Measurements from ENCODE around the gene HAGHL.

DNA sequence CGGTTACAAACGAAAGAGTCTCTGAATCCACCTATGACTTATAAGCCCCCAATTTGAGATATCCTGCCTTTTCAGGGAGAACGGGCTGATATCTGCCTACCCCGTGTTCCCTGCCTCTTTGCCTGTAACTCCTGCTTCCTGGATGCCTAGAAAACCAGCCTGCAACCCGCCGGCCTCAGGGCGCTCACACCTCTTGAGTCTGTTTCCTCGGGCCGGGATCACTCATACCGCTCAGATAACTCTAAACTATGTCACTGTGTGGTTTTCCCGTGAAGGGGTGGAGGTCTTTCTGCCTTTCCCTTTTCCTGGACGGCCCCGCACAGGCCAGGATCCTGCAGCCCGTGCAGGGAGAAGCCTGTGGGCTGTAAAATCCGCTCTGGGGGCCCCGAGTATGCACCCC is 50.9 kb downstream of the HAGHL start:
- no peak for TF ChIP-seq POLR2A (IDR thresholded peaks at IDR 0.05)
- TF ChIP-seq, protein P1, sequence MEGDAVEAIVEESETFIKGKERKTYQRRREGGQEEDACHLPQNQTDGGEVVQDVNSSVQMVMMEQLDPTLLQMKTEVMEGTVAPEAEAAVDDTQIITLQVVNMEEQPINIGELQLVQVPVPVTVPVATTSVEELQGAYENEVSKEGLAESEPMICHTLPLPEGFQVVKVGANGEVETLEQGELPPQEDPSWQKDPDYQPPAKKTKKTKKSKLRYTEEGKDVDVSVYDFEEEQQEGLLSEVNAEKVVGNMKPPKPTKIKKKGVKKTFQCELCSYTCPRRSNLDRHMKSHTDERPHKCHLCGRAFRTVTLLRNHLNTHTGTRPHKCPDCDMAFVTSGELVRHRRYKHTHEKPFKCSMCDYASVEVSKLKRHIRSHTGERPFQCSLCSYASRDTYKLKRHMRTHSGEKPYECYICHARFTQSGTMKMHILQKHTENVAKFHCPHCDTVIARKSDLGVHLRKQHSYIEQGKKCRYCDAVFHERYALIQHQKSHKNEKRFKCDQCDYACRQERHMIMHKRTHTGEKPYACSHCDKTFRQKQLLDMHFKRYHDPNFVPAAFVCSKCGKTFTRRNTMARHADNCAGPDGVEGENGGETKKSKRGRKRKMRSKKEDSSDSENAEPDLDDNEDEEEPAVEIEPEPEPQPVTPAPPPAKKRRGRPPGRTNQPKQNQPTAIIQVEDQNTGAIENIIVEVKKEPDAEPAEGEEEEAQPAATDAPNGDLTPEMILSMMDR (IDR thresholded peaks at IDR 0.05) = no peak

All from uterus (tissue), 2 donors.